Liver (tissue), 9 donors: ENCODE data around the gene MPC2. TPM values are rescaled to one million over a fixed set of nuclear protein-coding genes. Genes with fewer than 3 reads are reported as not detected.

Experiments used
- DNase-seq: peaks from one replicate; pipeline ENCODE4 v3.0.0-alpha.2; 2017; ENCODE audit warnings: low spot score
- H3K27ac ChIP-seq, 2 donors: one replicate each; pipeline ENCODE4 v1.7.0; 2013; ENCODE audit warnings: inconsistent platforms in 2 of 2, low read length in 2 of 2, control low read depth in 1 of 2, low read depth in 1 of 2, mild to moderate bottlenecking in 1 of 2
- H3K27me3 ChIP-seq, 4 donors: one replicate each; pipeline versions ENCODE4 v1.6.1 to v1.7.0; 2013; ENCODE audit warnings: low read length in 3 of 4, inconsistent platforms in 1 of 4, mild to moderate bottlenecking in 1 of 4, moderate library complexity in 1 of 4; ENCODE audit not compliant: control insufficient read depth in 4 of 4, insufficient read depth in 4 of 4
- H3K36me3 ChIP-seq, 4 donors: one replicate each; pipeline versions ENCODE4 v1.6.1 to v1.7.0; 2013; ENCODE audit warnings: low read length in 3 of 4, mild to moderate bottlenecking in 3 of 4, low read depth in 1 of 4, moderate library complexity in 1 of 4; ENCODE audit not compliant: control insufficient read depth in 4 of 4, insufficient read depth in 3 of 4
- H3K4me1 ChIP-seq, 4 donors: one replicate each; pipeline versions ENCODE4 v1.6.1 to v1.7.0; 2013; ENCODE audit warnings: low read length in 3 of 4, mild to moderate bottlenecking in 3 of 4, moderate library complexity in 1 of 4; ENCODE audit not compliant: control insufficient read depth in 4 of 4, insufficient read depth in 4 of 4
- H3K4me3 ChIP-seq, 3 donors: one replicate each; pipeline versions ENCODE4 v1.6.1 to v1.7.0; 2013; ENCODE audit warnings: low read length in 3 of 3, control low read depth in 1 of 3, low read depth in 1 of 3, mild to moderate bottlenecking in 1 of 3
- H3K9ac ChIP-seq, 2 donors: one replicate each; pipeline ENCODE4 v1.7.0; 2013; ENCODE audit warnings: low read length in 2 of 2, mild to moderate bottlenecking in 2 of 2, moderate library complexity in 2 of 2, control low read depth in 1 of 2, low read depth in 1 of 2
- H3K9me3 ChIP-seq, 4 donors: one replicate each; pipeline versions ENCODE4 v1.6.1 to v1.7.0; 2013; ENCODE audit warnings: low read length in 3 of 4; ENCODE audit not compliant: control insufficient read depth in 4 of 4
- ATF3 ChIP-seq: IDR thresholded peaks from 2 replicates; pipeline ENCODE4 v1.6.1; 2016; ENCODE audit warnings: antibody characterized with exemption
- CTCF ChIP-seq: fragments of 150-350 bp; IDR thresholded peaks from 2 replicates; pipeline ENCODE4 v1.5.1; 2017; ENCODE audit warnings: improper control_type of control experiment, low read depth, low read length; ENCODE audit not compliant: missing input control
- EGR1 ChIP-seq, 2 donors: IDR thresholded peaks; 2 replicates each; pipeline ENCODE4 v1.6.1; 2016 to 2018; ENCODE audit warnings: antibody characterized with exemption in 2 of 2, low read depth in 2 of 2
- FOXA1 ChIP-seq: IDR thresholded peaks from 2 replicates; pipeline ENCODE4 v1.6.1; 2016; ENCODE audit warnings: antibody characterized with exemption
- FOXA2 ChIP-seq: IDR thresholded peaks from 2 replicates; pipeline ENCODE4 v1.6.1; 2016; ENCODE audit warnings: antibody characterized with exemption
- GABPA ChIP-seq, 2 donors: IDR thresholded peaks in 1 of 2; conservative IDR thresholded peaks in 1 of 2; 2 replicates each; pipeline ENCODE4 v1.6.1; 2016; ENCODE audit warnings: antibody characterized with exemption in 2 of 2, mild to moderate bottlenecking in 1 of 2, moderate library complexity in 1 of 2
- HNF4A ChIP-seq, 2 donors: conservative IDR thresholded peaks; 2 replicates each; pipeline ENCODE4 v1.6.1; 2016; ENCODE audit warnings: antibody characterized with exemption in 2 of 2, mild to moderate bottlenecking in 2 of 2
- HNF4G ChIP-seq: IDR thresholded peaks from 2 replicates; pipeline ENCODE4 v1.6.1; 2016; ENCODE audit warnings: antibody characterized with exemption
- JUND ChIP-seq, 2 donors: IDR thresholded peaks; 2 replicates each; pipeline ENCODE4 v1.6.1; 2016; ENCODE audit warnings: antibody characterized with exemption in 2 of 2
- MAX ChIP-seq: IDR thresholded peaks from 2 replicates; pipeline ENCODE4 v1.6.1; 2016; ENCODE audit warnings: antibody characterized with exemption
- NR2F2 ChIP-seq: IDR thresholded peaks from 2 replicates; pipeline ENCODE4 v1.6.1; 2016; ENCODE audit warnings: antibody characterized with exemption
- RAD21 ChIP-seq, 2 donors: IDR thresholded peaks; 2 replicates each; pipeline ENCODE4 v1.6.1; 2016; ENCODE audit warnings: antibody characterized with exemption in 2 of 2, mild to moderate bottlenecking in 2 of 2
- REST ChIP-seq: IDR thresholded peaks from 2 replicates; pipeline ENCODE4 v1.6.1; 2016; ENCODE audit warnings: antibody characterized with exemption, mild to moderate bottlenecking
- RXRA ChIP-seq, 2 donors: IDR thresholded peaks; 2 replicates each; pipeline ENCODE4 v1.6.1; 2017 to 2018; ENCODE audit warnings: antibody characterized with exemption in 2 of 2, mild to moderate bottlenecking in 1 of 2
- ZBTB33 ChIP-seq: IDR thresholded peaks from 2 replicates; pipeline ENCODE4 v1.6.1; 2016; ENCODE audit warnings: antibody characterized with exemption
- WGBS: extraction: QIAGEN DNeasy Blood & Tissue Kit; methylation state at CpG from one replicate; pipeline ENCODE4 v1.1.7; 2013; 5-methylcytosine and 5-hydroxymethylcytosine counted together
- polyA plus RNA-seq, 2 donors: library from polyadenylated mRNA; stranded (reverse) in 1 of 2; unstranded in 1 of 2; fragments of 200-250 nt in 1 of 2; fragments of >200 nt in 1 of 2; fragmentation: Nextera tagmentation in 1 of 2; extraction: Ambion mirVana in 1 of 2; gene quantifications; one replicate each; pipeline versions ENCODE4 v1.2.1 to v1.2.3, GENCODE V29; 2013 to 2015
- total RNA-seq, 2 donors: library from RNA; depleted of rRNA; stranded (reverse); fragments of >200 nt; gene quantifications; one replicate each; pipeline ENCODE4 v1.2.3, GENCODE V29; 2014
- donor health status: healthy.
- donor health status: healthy.
- donor health status: healthy.
- donor health status: healthy.
- donor health status: healthy.

MPC2 gene
- total and polyA plus RNA-seq, 4 donors, result 78.8 to 369 (median 127) TPM

- TF ChIP-seq MAX, result no peak
Measured at GRCh38 chr1:167940264-167940663, 3.4 kb upstream of the MPC2 start (continued).

- TF ChIP-seq GABPA (IDR thresholded peaks at IDR 0.05 in 1 of 2, conservative IDR thresholded peaks at IDR 0.05 in 1 of 2) (no peak), RXRA (IDR thresholded peaks at IDR 0.05) (no peak), HNF4A (conservative IDR thresholded peaks at IDR 0.05) (no peak), NR2F2 (no peak), CTCF (no peak), HNF4G (no peak), RAD21 (IDR thresholded peaks at IDR 0.05) (no peak), EGR1 (IDR thresholded peaks at IDR 0.05; ENCODE audit: low read depth in 2 of 2) (no peak), ATF3 (no peak), FOXA1 (no peak), REST (no peak), FOXA2 (no peak), JUND (IDR thresholded peaks at IDR 0.05) (no peak), ZBTB33 (no peak)
- 20% methylated on average over 5 of the region's 5 CpGs for WGBS
- no peaks in the 10 kb centered on the region for H3K36me3 ChIP-seq
- H3K27ac ChIP-seq, result peak overlapping the region; percentile 95 to 99
- peak overlapping the region; percentile 56 to 94 (median 87) for H3K4me3 ChIP-seq
- no peaks in the 10 kb centered on the region for H3K27me3 ChIP-seq
- peak overlapping the region; percentile 73 to 99 for H3K9ac ChIP-seq
- DNase-seq, result no peak
- peaks cover 2 to 13% (median 7%) of the 10 kb centered on the region in 4 donors for H3K4me1 ChIP-seq
- H3K9me3 ChIP-seq, result no peaks in the 10 kb centered on the region
Measured at GRCh38 chr1:167938080-167938636, 1.3 kb upstream of the MPC2 start.
